OCI-LY7 (cell line): ENCODE measurements around the gene PPP1R9B. TPM values are rescaled to one million over a fixed set of nuclear protein-coding genes. Genes with fewer than 3 reads are reported as not detected.

ENCODE experiments used
- BruUV-seq: library from RNA; stranded (reverse); fragments of 400-500 nt; replicated peaks from 2 replicates; lab custom pipeline; 2021; lab: Mats Ljungman, UMichigan
- CTCF ChIA-PET: fragments of 300-600 bp; sonication (Branson Sonifier 250); formaldehyde crosslinking; loops from one replicate; lab custom pipeline; 2022; ENCODE audit warnings: antibody characterized with exemption; ENCODE audit not compliant: unreplicated experiment; lab: Charles Lee
- POLR2A ChIA-PET: fragments of 300-600 bp; sonication (Branson Sonifier 250); formaldehyde crosslinking; loops from one replicate; lab custom pipeline; 2022; ENCODE audit warnings: antibody characterized with exemption; lab: Charles Lee
- DNase-seq: peaks from one replicate; pipeline ENCODE4 v3.0.0-alpha.2; 2015; ENCODE audit warnings: low spot score
- H2AFZ ChIP-seq: fragments of 200-600 bp; sonication (generic), shearing (Covaris generic); 2 replicates; pipeline ENCODE4 v1.6.1; 2014; ENCODE audit warnings: mild to moderate bottlenecking, antibody characterized with exemption, low read length, moderate library complexity
- H3K27ac ChIP-seq: fragments of 200-600 bp; sonication (generic); 2 replicates; pipeline ENCODE4 v1.5.1; 2014; ENCODE audit warnings: mixed run types, low read depth, mild to moderate bottlenecking, moderate library complexity, low read length, inconsistent platforms; ENCODE audit not compliant: poor library complexity, severe bottlenecking
- H3K36me3 ChIP-seq: fragments of 200-600 bp; sonication (generic); 2 replicates; pipeline ENCODE4 v1.6.1; 2014; ENCODE audit warnings: mild to moderate bottlenecking, antibody characterized with exemption, low read length, moderate library complexity, mixed read lengths; ENCODE audit not compliant: insufficient read depth
- H3K4me1 ChIP-seq: fragments of 200-600 bp; sonication (generic); 2 replicates; pipeline ENCODE4 v1.5.1; 2014; ENCODE audit warnings: mild to moderate bottlenecking, low read length; ENCODE audit not compliant: insufficient read depth, poor library complexity, severe bottlenecking
- H3K4me2 ChIP-seq: fragments of 200-600 bp; sonication (generic); 2 replicates; pipeline ENCODE4 v1.6.1; 2014; ENCODE audit warnings: mild to moderate bottlenecking, low read length
- H3K4me3 ChIP-seq: fragments of 200-600 bp; sonication (generic); 2 replicates; pipeline ENCODE4 v1.5.1; 2014; ENCODE audit warnings: mild to moderate bottlenecking, low read depth, low read length; ENCODE audit not compliant: poor library complexity, severe bottlenecking
- H3K79me2 ChIP-seq: fragments of 200-600 bp; sonication (generic); 2 replicates; pipeline ENCODE4 v1.6.1; 2016; ENCODE audit warnings: low read depth, mild to moderate bottlenecking, low read length, moderate library complexity, mixed read lengths; ENCODE audit not compliant: insufficient read depth
- H3K9me2 ChIP-seq: fragments of 200-600 bp; sonication (generic); 2 replicates; pipeline ENCODE4 v1.6.1; 2016; ENCODE audit warnings: mild to moderate bottlenecking, low read length, mixed read lengths; ENCODE audit not compliant: insufficient read depth
- H3K9me3 ChIP-seq: fragments of 200-600 bp; sonication (generic); 2 replicates; pipeline ENCODE4 v1.6.1; 2014; ENCODE audit warnings: mild to moderate bottlenecking, mixed run types, low read length, mixed read lengths
- H4K20me1 ChIP-seq: fragments of 200-600 bp; sonication (generic); 2 replicates; pipeline ENCODE4 v1.6.1; 2014; ENCODE audit warnings: mild to moderate bottlenecking, antibody characterized with exemption, low read length, moderate library complexity, mixed read lengths; ENCODE audit not compliant: insufficient read depth
- CTCF ChIP-seq: fragments of 200-600 bp; sonication (generic); conservative IDR thresholded peaks from 2 replicates; pipeline ENCODE4 v1.5.1; 2014; ENCODE audit warnings: mild to moderate bottlenecking, antibody characterized with exemption, low read length, moderate library complexity, mixed read lengths
- EZH2phosphoT487 ChIP-seq: fragments of 200-600 bp; sonication (generic); IDR thresholded peaks from 2 replicates; pipeline ENCODE4 v1.6.1; 2018; ENCODE audit warnings: low read depth, borderline replicate concordance, mild to moderate bottlenecking, mixed run types, antibody characterized with exemption, low read length, moderate library complexity, mixed read lengths
- intact Hi-C: fragments of 100-400 bp; cut with micrococcal nuclease; formaldehyde crosslinking; loops from one replicate; pipeline ENCODE4 v1.10.0; 2022; ENCODE audit not compliant: unreplicated experiment
- total RNA-seq, 2 experiments: library from RNA; depleted of rRNA in 1 of 2; stranded (reverse); fragments of >200 nt in 1 of 2; shearing (Covaris generic) in 1 of 2; gene quantifications; 2 replicates each; pipeline ENCODE4 v1.2.3, GENCODE V29; 2014 to 2022

PPP1R9B gene
- total RNA-seq, 2 experiments from 2014 or later, result 45.3 to 87.0 TPM

DNA sequence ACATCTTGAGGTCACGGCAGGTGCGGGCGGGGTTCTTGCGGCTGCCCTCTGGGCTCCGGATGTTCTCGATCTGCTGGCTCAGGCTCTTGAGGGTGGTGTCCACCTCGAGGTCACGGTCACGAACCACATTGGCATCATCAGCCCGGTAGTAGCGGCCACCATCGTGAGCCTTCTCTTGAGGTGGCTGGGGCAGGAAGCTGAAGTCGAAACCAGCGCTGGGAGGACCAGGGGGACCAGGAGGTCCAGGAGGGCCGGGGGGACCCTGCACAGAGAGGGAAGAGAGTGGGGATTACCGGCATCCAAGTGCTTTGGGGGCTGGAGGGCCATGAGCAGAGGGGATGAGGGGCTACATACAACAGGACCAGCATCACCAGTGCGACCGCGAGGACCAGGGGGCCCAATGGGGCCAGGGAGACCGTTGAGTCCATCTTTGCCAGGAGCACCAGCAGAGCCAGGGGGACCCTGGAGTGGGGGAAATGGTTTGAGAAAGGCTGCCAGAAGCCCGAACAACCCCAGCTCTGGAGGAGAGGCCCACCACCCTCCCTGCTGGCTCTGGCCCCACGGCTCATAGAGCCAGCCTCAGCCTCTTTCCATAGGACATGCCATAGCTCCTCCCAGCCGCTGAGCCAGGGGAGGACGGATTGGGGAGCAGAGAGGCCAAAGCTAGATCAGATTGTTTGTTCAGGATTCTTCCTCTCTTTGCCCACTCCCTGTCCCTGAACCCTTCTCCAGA lies 36.4 kb upstream of the PPP1R9B start:
- H3K4me2 ChIP-seq, result no peak overlapping the region
- H4K20me1 ChIP-seq, result no peaks in the 10 kb centered on the region
- no peaks in the 10 kb centered on the region for H3K79me2 ChIP-seq
- H3K9me3 ChIP-seq, result no peaks in the 10 kb centered on the region
- H2AFZ ChIP-seq, result no peak overlapping the region
- DNase-seq, result no peak
- no peak overlapping the region for H3K27ac ChIP-seq
- BruUV-seq, result no TSS peak
- intact Hi-C loops, result no loop called here
- no peaks in the 10 kb centered on the region for H3K36me3 ChIP-seq
- CTCF ChIA-PET, result no interaction called here
- TF ChIP-seq CTCF (no peak), EZH2phosphoT487 (no peak)
- H3K4me3 ChIP-seq, result no peak overlapping the region
- H3K4me1 ChIP-seq, result peaks cover 26% of the 10 kb centered on the region
- POLR2A ChIA-PET, result no interaction called here
- no peaks in the 10 kb centered on the region for H3K9me2 ChIP-seq

GRCh38 chr17:50185631-50186471 lies 35.4 kb upstream of the PPP1R9B start:
- Histone ChIP-seq H3K9me2 (no peaks in the 10 kb centered on the region), H3K79me2 (no peaks in the 10 kb centered on the region), H3K4me3 (no peak overlapping the region), H4K20me1 (no peaks in the 10 kb centered on the region), H3K27ac (no peak overlapping the region), H3K36me3 (no peaks in the 10 kb centered on the region), H3K4me1 (peaks cover 30% of the 10 kb centered on the region), H2AFZ (no peak overlapping the region), H3K9me3 (no peaks in the 10 kb centered on the region), H3K4me2 (no peak overlapping the region)
- CTCF ChIA-PET, result no interaction called here
- BruUV-seq, result no TSS peak
- TF ChIP-seq EZH2phosphoT487, result no peak
- POLR2A ChIA-PET, result no interaction called here
- intact Hi-C loops, result no loop called here
- no peak for DNase-seq

GRCh38 chr17:50184611-50185398 lies 34.3 kb upstream of the PPP1R9B start:
- no peaks in the 10 kb centered on the region for H3K79me2 ChIP-seq
- ChIA-PET POLR2A (interaction anchor here (0.6 to 0.7 kb wide), 2 partner anchors 164 to 1970 kb away, joined by 3 to 6 read pairs; no protein-coding TSS in a partner anchor), CTCF (no interaction called here)
- H3K4me1 ChIP-seq, result peaks cover 30% of the 10 kb centered on the region
- no peaks in the 10 kb centered on the region for H3K9me2 ChIP-seq
- TF ChIP-seq EZH2phosphoT487, result no peak
- TF ChIP-seq CTCF, result no peak
- no peak overlapping the region for H3K4me3 ChIP-seq
- H3K9me3 ChIP-seq, result no peaks in the 10 kb centered on the region
- no peak overlapping the region for H2AFZ ChIP-seq
- intact Hi-C loops, result no loop called here
- no TSS peak for BruUV-seq
- no peak overlapping the region for H3K4me2 ChIP-seq
- H3K27ac ChIP-seq, result no peak overlapping the region
- no peaks in the 10 kb centered on the region for H4K20me1 ChIP-seq
- DNase-seq, result no peak
- H3K36me3 ChIP-seq, result no peaks in the 10 kb centered on the region
